ENCODE results near the gene MAP2. TPM values are rescaled to one million over a fixed set of nuclear protein-coding genes. Genes with fewer than 3 reads are reported as not detected.

MAP2 gene
- total and polyA plus RNA-seq, 2 of the 8 experiments (the other 6 are each of a cell fraction or from before 2014, with no cell fraction given) = 5.9 to 9.4 TPM

DNA sequence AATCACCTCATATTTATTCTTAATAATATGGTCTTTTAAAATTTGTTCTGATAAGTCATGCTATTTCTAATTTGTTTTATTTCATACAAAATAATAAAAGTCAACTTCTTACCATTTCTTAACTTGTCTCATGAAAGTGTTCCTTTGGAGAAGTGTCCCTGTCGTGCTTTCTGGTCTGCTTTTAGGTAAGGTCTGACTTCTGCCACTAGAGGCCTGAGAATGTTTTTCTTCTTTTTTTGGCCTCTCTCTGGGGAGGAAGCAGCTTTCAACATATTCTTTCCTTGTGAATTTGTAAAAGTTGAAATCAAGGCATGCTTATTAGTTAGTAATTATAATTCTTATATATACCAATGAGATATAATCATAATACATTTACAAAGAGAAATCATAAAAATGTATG is 39.4 kb downstream of the MAP2 start:
- Histone ChIP-seq H4K20me1 (replicated peaks in 1 of 2; ENCODE audit: control insufficient read depth in 1 of 2, insufficient read depth in 2 of 2, low read length in 2 of 2) (no peaks in the 10 kb centered on the region), H4K8ac (ENCODE audit: extremely low read depth, insufficient read depth, low read length) (no peak overlapping the region), H3K36me3 (ENCODE audit: control insufficient read depth in 2 of 4, insufficient read depth in 4 of 4, low read length in 3 of 4) (no peaks in the 10 kb centered on the region), H3K14ac (ENCODE audit: insufficient read length) (no peak overlapping the region), H3K4me3 (ENCODE audit: extremely low read depth in 1 of 4, insufficient read depth in 2 of 4, low read depth in 3 of 4, low read length in 4 of 4) (no peak overlapping the region), H4K91ac (replicated peaks; ENCODE audit: insufficient read length, low read length) (no peak overlapping the region), H3K79me2 (ENCODE audit: control insufficient read depth in 1 of 2, insufficient read depth in 2 of 2, low read length in 2 of 2) (no peaks in the 10 kb centered on the region), H2AK5ac (ENCODE audit: low read depth, low read length) (no peak overlapping the region), H2BK5ac (ENCODE audit: low read depth, low read length) (no peak overlapping the region), H3K23me2 (ENCODE audit: low read depth, low read length) (no peaks in the 10 kb centered on the region), H4K5ac (ENCODE audit: insufficient read length, low read depth, low read length) (no peak overlapping the region), H2BK120ac (replicated peaks; ENCODE audit: low read depth, low read length) (no peak overlapping the region), H2BK20ac (ENCODE audit: low read length) (no peak overlapping the region), H3K27me3 (replicated peaks in 1 of 4; ENCODE audit: control insufficient read depth in 3 of 4, extremely low read depth in 1 of 4, insufficient read depth in 3 of 4, low read length in 3 of 4) (no peaks in the 10 kb centered on the region), H3K18ac (ENCODE audit: extremely low read depth, low read length) (no peak overlapping the region), H3K4me2 (ENCODE audit: insufficient read depth in 1 of 2, low read depth in 2 of 2, low read length in 2 of 2) (no peak overlapping the region), H2BK12ac (ENCODE audit: low read depth, low read length) (no peak overlapping the region), H2BK15ac (ENCODE audit: low read length) (no peak overlapping the region), H3K9ac (replicated peaks in 1 of 4; ENCODE audit: extremely low read depth in 1 of 4, low read depth in 3 of 4, low read length in 3 of 4) (no peak overlapping the region), H2AFZ (ENCODE audit: low read length) (no peak overlapping the region), H3K4ac (replicated peaks; ENCODE audit: insufficient read length, low read depth, low read length) (no peak overlapping the region), H3K4me1 (replicated peaks in 1 of 4; ENCODE audit: control insufficient read depth in 3 of 4, insufficient read depth in 4 of 4, low read length in 3 of 4) (peaks cover 0 to under 1% (median 0%) of the 10 kb centered on the region in 4 experiments; a peak in 2 of 7 replicates), H3K56ac (replicated peaks; ENCODE audit: insufficient read length, low read depth, low read length) (no peak overlapping the region), H3K27ac (ENCODE audit: low read depth, low read length) (no peak overlapping the region), H3K23ac (ENCODE audit: insufficient read length) (no peak overlapping the region), H3K79me1 (ENCODE audit: low read depth, low read length) (no peaks in the 10 kb centered on the region), H3K9me3 (ENCODE audit: insufficient read depth in 2 of 2, low read depth in 1 of 2, low read length in 1 of 2) (no peaks in the 10 kb centered on the region)
- CTCF ChIA-PET (ENCODE audit: partially characterized antibody) = interaction anchor here (0.6 to 4.0 kb wide), 7 partner anchors 9 to 1184 kb away, joined by 3 to 12 read pairs (median 3); partner anchors contain the start of gene MAP2
- POLR2A ChIA-PET (ENCODE audit: partially characterized antibody) = no interaction called here
- WGBS, 2 experiments (ENCODE audit: extremely low coverage in 1 of 2, insufficient coverage in 1 of 2, insufficient read length in 1 of 2, insufficient replicate concordance in 2 of 2, low coverage in 1 of 2, low lambda C conversion rate in 2 of 2, missing lambda C conversion rate in 1 of 2) = 59% methylated on average over 1 of the region's 1 CpG; no CpG with 5 or more reads in 1 of the 2 experiments
- no peak for TF ChIP-seq EZH2 (IDR thresholded peaks at IDR 0.05; ENCODE audit: low read depth, low read length, severe bottlenecking)
- peak; percentile 13 to 29; a peak in 2 of 4 replicates for TF ChIP-seq RAD21 (IDR thresholded peaks at IDR 0.05 in 1 of 2, conservative IDR thresholded peaks at IDR 0.05 in 1 of 2; ENCODE audit: low read depth in 2 of 2, low read length in 2 of 2)
- TF ChIP-seq, protein P1, sequence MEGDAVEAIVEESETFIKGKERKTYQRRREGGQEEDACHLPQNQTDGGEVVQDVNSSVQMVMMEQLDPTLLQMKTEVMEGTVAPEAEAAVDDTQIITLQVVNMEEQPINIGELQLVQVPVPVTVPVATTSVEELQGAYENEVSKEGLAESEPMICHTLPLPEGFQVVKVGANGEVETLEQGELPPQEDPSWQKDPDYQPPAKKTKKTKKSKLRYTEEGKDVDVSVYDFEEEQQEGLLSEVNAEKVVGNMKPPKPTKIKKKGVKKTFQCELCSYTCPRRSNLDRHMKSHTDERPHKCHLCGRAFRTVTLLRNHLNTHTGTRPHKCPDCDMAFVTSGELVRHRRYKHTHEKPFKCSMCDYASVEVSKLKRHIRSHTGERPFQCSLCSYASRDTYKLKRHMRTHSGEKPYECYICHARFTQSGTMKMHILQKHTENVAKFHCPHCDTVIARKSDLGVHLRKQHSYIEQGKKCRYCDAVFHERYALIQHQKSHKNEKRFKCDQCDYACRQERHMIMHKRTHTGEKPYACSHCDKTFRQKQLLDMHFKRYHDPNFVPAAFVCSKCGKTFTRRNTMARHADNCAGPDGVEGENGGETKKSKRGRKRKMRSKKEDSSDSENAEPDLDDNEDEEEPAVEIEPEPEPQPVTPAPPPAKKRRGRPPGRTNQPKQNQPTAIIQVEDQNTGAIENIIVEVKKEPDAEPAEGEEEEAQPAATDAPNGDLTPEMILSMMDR (IDR thresholded peaks at IDR 0.05; ENCODE audit: control extremely low read depth in 1 of 3, insufficient read depth in 1 of 3, low read depth in 1 of 3, low read length in 3 of 3) = peak in 2 of 3 experiments; percentile 31 to 50; a peak in 3 of 4 replicates
- DNase-seq (ENCODE audit: low read depth in 1 of 2, low spot score in 2 of 2) (no peak), FAIRE-seq (peak; percentile 50)

Data from H1 (cell line).